Dermis blood vessel endothelial cell (primary cell): ENCODE measurements around the gene PRPH. TPM values are rescaled to one million over a fixed set of nuclear protein-coding genes. Genes with fewer than 3 reads are reported as not detected.
A peak's percentile ranks its signal among the peaks of the same experiment; 100 is the strongest.
"Not testable (repeated sequence)": the region's sequence is repeated elsewhere in the genome, so short reads cannot be mapped to it uniquely, and the experiment has no call there.

Experiments
- DNase-seq: peaks from one replicate; pipeline ENCODE4 v3.0.0; 2010
- total RNA-seq: library from RNA; depleted of rRNA; stranded (reverse); fragments of >200 nt; gene quantifications from 2 replicates; pipeline ENCODE4 v1.2.3, GENCODE V29; 2014

The PRPH gene
- total RNA-seq, 1 donor from 2014 or later, result not detected

DNA sequence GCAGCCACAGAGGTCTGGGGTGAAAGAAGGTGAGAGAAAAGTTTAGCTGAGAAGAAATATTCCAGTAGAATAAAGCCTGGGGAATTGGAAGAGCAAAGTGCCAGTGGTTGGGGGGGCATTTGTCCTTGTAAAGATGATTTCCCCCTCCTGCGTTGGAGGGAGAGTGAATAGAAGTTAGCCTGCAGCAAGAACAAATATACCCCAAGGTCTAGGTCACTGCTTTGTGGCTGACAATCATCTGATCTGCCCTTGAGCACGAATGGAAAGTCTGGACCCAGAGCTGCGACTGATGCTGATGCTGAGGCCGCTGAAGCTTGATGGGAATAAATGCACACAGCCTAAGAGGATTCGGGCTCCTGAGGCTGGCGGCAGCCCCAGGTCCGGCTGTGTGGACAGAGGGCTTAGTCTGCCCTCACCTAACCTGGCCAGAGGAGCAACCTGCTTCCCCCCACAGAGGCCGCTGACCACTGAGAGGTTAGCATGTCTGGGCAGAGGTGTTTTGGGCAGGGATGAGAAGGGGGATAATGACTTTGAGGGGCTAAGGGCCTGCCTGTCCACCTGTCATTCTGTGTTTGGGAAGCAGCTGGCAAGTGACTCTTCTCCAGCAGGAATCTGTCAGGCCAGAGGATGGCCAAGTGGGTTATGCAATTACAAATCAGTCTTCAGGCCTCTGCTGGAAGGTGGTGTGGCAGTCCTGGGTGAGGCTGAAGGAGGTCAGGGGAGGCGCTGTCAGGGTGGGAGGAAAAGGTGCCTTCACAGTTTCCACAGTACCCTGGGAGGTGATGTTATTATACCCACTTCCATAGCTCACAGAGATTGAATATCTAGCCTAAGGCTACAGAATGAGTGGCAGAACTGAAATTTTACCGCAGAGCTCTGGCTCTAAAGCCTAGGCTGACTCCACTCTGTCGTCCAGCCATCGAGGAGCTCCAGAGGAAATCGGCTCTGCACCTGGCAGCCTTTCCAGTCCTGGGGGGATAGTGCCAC, 18.4 kb upstream of the PRPH start:
- no peak for DNase-seq

DNA sequence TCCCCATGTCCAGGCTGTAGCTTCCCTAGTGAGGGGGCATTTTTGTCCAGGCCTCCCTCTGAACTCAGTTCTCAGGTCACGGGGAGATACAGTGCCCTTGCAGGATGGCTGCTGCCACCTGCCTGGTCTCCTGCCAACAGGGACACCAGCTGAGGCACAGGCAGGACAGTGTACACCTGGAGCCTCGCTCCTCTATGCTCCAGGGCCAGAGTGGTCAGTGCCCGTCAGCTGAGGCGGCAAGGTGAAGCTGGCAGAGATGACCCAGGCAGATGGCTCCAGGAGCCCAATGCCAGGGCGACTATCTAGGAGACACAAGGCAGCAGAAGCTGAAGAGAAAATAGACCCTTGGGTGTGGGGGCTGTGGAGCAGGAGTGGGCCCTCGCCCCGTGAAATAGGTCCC, 17.5 kb upstream of the PRPH start:
- DNase-seq, result no peak

DNA sequence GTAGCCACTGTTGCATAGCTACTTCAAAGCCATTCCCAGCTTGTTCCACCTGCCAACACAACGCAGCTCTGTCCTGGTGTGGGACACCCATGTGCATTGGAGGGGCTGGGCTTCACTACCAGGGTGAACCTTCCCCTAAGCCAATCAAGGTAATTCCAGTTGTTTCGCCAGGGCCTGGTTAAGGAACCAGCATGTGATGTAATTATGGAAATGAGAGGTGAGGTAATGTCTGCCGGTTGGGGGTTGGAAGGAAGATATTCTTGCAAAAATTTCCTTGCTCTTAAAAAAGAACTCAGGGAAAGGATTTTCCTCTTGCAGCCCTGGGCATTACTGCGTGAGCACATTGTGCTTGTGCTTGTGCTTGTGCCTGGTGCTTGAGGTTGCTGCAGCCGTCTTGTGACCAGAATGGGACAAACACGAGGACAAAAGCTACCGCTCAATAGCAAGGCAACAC, 15.2 kb upstream of the PRPH start:
- DNase-seq, result no peak

DNA sequence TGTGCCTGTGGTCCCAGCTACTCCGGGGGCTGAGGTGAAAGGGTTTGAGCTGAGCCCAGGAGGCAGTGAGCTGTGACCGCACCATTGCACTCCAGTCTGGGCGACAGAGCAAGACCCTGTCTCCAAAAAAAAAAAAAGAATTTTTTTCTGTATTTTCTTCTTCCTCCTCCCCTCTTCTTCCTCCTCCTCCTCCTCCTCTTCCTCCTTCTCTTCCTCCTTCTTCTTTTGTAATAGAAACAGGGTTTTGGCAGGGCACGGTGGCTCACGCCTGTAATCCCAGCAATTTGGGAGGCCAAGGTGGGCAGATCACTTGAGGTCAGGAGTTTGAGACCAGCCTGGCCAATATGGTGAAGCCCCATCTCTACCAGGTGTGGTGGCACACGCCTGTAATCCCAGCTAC, 14.4 kb upstream of the PRPH start:
- DNase-seq, result not testable (repeated sequence)

DNA sequence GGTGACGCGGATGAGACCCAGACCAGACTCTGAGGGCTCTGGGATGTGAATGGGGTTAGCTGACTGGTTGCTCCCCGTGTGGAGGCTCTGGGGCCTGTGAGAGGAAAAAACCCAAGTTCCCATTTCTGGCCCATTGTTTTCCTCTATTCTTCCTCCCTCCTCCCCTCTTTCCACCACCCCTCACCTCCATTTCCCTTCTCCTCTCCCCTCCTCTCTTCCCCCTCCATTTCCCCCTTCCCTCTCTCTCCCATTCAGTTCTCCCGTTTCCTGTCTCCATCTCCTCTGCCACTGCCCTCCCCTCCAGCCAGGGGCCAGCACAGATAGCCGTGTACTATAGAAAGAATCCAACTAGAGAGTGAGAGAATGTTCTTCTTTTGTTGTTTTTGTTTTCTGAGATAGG, 12.6 kb upstream of the PRPH start:
- DNase-seq, result no peak

DNA sequence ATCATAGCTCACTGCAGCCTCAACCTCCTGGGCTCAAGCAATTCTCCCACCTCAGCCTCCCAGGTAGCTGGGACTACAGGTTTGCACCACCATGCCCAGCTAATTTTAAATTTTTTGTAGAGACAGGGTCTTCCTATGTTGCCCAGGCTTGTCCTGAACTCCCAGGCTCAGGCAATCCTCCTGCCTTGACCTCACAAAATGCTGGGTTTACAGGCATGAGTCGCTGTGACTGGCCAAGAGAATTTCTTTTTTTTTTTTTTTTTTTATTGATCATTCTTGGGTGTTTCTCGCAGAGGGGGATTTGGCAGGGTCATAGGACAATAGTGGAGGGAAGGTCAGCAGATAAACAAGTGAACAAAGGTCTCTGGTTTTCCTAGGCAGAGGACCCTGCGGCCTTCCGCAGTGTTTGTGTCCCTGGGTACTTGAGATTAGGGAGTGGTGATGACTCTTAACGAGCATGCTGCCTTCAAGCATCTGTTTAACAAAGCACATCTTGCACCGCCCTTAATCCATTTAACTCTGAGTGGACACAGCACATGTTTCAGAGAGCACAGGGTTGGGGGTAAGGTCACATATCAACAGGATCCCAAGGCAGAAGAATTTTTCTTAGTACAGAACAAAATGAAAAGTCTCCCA, 12.1 kb upstream of the PRPH start:
- not testable (repeated sequence) for DNase-seq

DNA sequence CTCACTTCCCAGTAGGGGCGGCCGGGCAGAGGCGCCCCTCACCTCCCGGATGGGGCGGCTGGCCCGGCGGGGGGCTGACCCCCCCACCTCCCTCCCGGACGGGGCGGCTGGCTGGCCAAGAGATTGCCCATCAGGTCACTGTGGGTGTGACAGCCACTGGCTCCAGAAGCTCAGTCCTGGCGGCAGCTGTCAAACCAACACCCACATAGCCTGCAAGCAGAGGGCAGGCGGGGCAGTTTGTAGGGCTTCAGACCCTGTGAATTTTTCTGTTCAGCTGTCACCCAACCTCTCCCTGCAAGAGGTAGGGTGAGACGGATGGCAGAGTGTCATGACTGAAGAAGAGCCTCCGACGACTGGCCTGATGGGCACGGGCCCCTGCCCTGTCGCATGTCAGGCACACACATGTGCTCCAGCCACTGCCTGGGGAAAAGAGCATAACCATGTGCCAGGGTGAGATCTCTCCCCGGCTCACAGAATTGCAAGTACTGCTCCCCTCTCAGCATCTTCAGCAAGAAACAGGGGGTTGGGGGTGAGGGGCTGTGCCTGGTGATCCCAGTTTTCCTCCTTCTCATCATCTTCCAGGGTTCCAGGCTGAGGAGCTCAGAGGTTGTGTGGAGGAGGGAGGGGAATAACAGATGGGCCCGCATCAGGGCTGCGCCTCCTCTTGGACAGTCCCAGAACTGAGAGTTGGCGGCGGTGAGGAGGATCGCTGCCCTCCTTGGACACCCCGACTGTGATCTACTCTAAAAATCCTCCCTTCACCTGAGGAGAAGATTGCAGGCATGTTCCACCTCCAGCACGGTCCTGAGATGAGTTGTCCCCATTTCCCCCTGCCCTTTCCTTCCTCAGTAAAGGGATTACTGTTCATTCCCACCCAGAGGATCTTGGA, 11.2 kb upstream of the PRPH start:
- DNase-seq, result no peak

DNA sequence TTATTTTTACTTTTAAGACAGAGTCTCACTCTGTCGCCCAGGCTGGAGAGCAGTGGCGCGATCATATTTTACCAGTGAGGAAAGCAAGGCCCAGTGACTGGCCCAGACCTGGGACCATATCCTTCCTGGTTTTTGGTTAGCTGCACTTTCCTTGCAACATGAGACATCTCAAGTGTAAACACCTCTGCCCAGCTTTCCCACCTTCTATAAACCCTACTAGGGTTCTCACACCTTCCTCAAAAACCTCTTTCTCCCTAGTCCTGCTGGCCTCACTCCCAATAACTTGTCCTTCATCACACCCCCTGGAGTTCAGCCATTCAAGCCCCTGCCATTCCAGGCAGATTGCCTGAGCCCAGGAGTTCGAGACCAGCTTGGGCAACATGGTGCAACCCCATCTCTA, 10.3 kb upstream of the PRPH start:
- DNase-seq, result no peak

DNA sequence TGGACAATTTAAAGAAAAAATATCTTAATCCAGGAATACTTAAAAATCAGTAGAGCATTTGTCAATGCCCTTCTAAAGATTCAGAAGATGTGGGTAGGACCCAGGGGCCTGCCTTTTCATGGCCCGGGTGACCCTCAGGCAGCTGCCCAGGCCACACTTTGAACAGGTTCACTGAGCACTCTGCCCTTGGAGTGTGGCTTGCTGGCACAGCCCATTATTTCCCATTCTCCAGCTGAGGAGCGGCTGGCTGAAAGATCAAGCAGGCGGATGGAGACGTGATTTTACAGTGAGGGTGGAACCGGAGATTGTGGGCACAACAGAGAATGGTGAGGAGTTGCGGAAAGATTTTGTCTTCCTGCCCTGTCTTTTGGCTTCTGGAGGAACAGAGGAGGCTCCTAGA, 7.1 kb upstream of the PRPH start:
- DNase-seq, result no peak

DNA sequence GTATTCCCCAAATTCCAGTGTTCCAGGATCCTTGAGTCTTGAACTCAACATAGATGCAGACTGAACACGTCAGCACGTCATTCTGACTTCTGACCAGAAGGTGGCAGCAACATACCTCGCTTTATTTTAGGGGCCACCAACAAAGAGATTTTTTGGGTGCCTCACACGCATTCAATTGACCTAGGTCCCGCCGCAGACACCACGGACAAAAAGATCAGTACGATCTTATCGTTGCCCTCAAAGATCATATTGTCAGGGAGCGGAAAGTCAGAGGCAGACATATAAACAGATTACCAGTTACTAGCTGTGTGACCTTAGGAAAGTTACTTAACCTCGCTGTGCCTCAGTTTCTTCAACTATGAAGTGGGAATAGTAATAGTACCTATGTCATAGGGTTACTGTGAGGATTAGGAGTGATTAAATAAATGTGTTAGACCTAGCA, 6.5 kb upstream of the PRPH start:
- DNase-seq, result peak; percentile 75

DNA sequence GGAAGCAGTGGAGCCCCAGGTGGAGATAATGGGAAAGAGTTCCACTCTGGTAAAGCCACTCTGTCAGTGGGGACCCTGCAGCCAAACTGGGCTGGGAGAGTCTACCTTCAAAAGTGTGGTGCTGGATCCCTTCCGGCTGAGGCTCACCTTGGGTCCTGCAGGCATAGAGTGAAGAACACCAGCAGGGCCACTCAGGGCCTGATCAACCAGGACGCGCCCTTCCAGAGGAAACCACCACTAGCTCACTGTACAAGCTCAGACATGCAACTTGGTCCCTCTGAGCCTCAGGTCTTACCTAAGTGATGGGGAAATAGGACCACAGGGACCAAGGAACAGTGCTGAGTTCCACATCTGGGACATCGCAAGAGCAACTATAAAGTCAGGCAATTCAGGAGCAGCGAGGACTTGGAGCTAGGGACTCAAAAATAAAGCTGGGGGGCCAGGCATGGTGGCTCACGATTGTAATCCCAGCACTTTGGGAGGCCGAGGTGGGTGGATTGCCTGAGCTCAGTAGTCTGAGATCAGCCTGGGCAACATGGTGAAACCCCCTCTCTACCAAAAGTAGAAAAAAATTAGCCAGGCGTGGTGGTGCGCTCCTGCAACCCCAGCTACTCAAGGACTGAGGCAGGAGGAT, 5.9 kb upstream of the PRPH start:
- no peak for DNase-seq

DNA sequence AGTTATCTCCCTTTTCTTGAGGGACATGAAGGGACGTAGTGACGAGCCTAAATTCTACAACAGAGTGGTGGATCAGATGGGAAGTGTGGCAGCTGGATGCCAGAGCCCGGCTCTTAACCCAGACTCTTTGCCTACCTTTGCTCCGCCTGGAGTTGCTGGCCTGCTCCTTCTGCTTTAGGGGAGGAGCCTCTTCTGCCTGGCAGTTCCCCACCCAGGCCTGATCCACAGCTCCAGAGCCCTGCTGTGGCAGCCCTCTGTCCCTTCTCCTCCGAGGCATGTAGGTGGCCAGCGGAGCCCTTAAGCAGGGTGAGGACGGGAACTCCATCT, 2.3 kb upstream of the PRPH start:
- no peak for DNase-seq

DNA sequence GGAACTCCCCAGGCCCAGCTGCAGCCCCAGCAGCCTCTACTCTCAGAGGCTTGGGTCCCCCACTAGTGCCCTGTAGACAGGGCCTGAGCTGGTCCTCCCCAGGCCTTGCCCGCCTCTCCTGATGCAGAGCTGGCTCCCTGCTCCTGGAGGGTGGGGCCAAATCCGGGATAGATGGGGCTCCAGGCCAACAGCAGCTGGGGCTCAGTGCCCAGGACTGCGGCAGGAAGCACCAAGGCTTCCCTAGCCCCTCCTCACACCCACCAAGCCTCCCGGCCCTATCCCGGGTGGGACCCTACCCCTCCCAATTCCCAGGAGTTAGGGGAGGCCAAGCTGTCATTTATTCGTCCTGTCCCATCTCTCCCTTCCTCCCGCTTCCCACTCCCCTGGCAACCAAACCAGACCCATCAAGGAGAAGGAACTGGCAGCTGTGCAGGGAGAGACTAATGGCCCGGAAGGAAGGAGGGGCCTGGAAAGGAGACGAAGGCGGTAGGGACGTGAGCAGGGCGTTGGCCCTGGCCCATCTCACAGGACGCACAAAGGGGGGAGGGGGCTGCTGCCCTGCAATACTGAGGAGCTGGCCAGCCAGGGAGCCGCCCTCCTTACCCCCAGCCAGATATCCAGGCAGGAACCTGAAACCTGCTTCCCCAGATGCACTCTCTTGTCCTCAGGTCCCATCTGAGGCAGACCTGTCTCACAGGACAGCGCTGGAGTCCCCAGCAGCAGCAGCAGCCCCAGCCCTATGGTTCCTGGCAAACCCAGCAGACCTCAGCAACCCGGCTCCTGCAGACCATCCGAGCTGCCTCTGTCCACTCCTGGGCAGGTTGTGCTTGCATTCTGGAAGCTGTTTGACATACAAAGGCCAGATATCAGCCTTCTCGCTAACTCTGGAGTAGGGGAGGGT, 1.6 kb upstream of the PRPH start:
- DNase-seq, result no peak

DNA sequence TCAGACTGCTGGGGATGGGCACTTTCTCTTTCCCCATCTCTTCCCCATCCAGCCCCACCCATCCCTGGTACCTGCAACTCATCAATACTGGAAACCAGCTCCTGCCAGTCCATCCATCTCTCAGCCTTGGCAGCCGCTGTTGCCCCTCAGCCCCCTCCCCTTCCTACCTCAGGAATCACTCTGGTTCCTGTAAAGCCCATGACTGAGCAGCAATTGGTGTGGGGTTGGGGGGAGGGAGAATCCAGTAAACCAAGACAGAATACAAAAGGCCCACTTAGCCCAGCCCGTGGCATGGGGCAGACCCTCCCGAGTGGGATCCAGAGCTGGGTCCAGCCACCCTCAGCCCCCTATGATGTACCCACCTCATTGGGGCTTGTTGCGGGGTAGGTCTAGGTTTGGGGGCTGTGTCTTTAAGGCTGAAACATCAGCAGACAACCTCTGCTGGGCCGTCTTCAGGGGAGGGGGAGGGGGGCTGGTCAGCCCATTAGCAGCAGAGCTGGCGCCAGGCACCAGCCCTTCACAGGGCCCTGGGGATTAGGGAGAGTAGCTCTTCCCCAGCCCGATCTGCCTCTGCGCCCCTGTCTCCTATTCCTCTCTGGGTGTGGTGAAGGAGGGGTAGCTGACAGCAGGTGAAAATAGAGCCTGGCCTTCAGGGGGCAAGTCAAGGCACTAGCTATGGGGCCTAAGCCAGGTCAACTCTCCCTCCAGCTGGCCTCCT, 702 bp upstream of the PRPH start:
- no peak for DNase-seq

DNA sequence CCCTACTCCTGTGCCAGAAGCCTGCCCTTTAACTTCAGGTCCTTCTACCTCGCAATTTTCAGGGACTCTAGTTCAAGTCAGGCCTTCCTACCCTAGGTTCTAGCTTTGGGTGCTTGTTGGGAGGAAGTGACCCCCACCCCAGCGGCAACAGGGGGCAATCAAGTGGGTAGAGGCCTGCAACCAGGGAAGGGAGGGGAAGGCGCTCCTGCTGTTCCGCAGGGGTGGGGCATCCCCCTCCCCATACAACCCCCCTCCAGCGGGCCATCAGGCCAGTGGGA, 204 bp upstream of the PRPH start:
- DNase-seq, result no peak

DNA sequence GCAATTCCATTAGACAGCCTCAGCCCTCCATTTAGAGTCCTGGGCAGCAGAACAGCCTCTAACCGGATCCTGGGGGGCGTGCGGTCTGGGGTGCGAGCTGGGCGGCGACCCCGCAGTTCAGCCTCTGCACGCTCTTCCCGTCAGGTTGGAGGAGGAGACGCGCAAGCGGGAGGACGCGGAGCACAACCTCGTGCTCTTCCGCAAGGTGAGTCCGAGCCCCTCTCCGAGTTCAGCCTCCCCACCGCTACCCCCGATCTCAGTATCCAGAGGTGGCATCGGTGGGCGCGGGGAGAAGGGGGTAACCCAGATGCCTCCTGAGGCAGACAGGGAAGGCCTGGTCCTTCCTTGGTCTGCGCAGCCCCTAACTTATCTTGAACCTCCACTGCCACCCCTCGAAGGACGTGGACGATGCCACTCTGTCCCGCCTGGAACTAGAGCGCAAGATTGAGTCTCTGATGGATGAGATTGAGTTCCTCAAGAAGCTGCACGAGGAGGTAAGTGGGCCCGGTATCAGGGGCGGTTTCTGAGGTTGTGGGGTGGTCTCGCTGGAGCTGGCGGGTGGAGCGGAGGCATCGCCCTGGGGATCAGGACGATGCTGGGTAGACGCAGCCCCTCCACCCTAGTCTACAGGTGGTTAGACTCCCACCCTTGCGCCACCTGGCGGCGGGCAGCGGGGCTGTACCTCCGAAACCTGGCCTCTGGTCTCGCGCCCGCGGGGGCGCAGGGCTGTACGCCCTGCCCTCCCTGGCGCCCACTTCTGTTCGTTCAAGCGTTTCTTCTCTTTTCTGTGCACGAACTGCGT, 1.3 kb downstream of the PRPH start:
- DNase-seq, result peak; percentile 46

DNA sequence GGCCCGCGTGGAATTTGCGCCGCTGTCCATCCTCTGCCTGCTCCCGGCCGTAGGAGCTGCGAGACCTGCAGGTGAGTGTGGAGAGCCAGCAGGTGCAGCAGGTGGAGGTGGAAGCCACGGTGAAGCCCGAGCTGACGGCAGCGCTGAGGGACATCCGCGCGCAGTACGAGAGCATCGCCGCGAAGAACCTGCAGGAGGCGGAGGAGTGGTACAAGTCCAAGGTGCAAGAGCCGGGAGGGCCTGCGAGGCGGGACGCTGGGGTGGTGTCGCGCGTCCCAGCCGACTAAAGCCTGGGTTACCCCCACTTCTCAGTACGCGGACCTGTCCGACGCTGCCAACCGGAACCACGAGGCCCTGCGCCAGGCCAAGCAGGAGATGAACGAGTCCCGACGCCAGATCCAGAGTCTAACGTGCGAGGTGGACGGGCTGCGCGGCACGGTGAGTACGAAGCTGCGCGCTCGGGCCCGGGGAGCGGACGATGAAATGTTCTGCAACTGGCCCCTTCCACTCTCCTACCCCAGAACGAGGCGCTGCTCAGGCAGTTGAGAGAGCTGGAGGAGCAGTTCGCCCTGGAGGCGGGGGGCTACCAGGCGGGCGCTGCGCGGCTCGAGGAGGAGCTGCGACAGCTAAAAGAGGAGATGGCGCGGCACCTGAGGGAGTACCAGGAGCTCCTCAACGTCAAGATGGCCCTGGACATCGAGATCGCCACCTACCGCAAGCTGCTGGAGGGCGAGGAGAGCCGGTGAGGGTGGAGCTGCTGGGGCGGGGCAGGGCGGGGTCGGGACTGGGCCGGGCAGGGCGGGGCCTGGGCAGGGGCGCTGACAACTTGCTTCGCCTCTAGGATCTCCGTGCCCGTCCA, 2.1 kb downstream of the PRPH start:
- DNase-seq, result no peak

DNA sequence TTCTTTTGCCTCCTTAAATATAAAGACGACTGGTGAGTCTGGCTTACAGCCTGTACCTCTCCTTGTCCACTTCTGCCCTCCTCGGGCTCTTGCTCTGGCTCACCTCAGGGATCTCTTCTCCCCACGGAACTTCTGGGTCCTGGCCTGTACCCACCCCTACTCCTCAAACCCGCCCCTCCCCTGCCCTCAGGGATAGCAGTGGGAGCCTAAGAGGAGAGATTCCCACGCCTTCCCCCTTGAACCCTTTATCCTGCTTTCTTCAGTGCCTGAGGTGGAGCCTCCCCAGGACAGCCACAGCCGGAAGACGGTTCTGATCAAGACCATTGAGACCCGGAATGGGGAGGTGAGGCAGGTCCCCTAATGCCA, 2.7 kb downstream of the PRPH start:
- DNase-seq, result no peak

DNA sequence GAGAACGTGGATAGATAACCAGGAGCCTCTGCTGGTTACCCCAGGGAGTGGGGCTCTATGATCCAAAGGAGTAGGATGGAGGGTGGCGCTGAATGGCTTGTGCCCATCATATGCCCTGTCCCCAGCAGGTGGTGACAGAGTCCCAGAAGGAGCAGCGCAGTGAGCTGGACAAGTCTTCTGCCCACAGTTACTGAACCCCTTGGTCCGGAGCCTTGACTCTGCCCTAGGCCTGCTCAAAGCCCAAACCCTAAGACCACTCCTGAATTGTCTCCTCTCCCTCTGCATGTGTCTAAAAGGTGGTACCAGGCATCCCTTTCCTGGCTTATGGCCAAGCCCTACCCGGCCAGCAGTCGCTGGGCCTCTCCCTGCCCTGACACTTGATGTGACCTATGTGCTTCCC, 3.2 kb downstream of the PRPH start:
- peak; percentile 26 for DNase-seq
